Right lobe of liver (tissue), 6 donors: Measurements from ENCODE around the gene TAAR6. TPM values are rescaled to one million over a fixed set of nuclear protein-coding genes. Genes with fewer than 3 reads are reported as not detected.

Experiments used
- ATAC-seq, 4 donors: fragments of 200-7000 bp; cut with Tn5 transposase; one replicate each; pipeline ENCODE4 v1.9.1; 2020; ENCODE audit warnings: mild to moderate bottlenecking in 4 of 4, moderate library complexity in 4 of 4
- DNase-seq, 3 donors: peaks; one replicate each; pipeline ENCODE4 v3.0.0-alpha.2; 2020
- H3K27ac ChIP-seq, 3 donors: fragments of 200-600 bp; one replicate each; pipeline ENCODE4 v1.8.0; 2022
- H3K27me3 ChIP-seq, 2 donors: fragments of 200-600 bp; one replicate each; pipeline ENCODE4 v1.8.0; 2022
- H3K36me3 ChIP-seq, 4 donors: fragments of 200-600 bp; sonication (generic) in 1 of 4; one replicate each; pipeline versions ENCODE4 v1.5.1 to v1.8.0; 2017 to 2022; ENCODE audit warnings: control low read depth in 1 of 4
- H3K4me1 ChIP-seq, 4 donors: fragments of 200-600 bp; sonication (generic) in 1 of 4; one replicate each; pipeline versions ENCODE4 v1.5.1 to v1.8.0; 2017 to 2022; ENCODE audit warnings: control low read depth in 1 of 4
- H3K4me3 ChIP-seq, 3 donors: fragments of 200-600 bp; one replicate each; pipeline ENCODE4 v1.8.0; 2022
- H3K9me3 ChIP-seq, 4 donors: fragments of 200-600 bp; sonication (generic) in 1 of 4; one replicate each; pipeline versions ENCODE4 v1.5.1 to v1.8.0; 2017 to 2022; ENCODE audit warnings: control low read depth in 1 of 4
- POLR2A ChIP-seq: fragments of 450-650 bp; IDR thresholded peaks from one replicate; pipeline ENCODE4 v1.6.1; 2017; ENCODE audit warnings: antibody characterized with exemption, mild to moderate bottlenecking
- WGBS: methylation state at CpG from one replicate; pipeline ENCODE4 v1.1.6; 2018; ENCODE audit warnings: low coverage, low lambda C conversion rate; ENCODE audit not compliant: insufficient coverage; ENCODE audit errors: missing lambda C conversion rate; 5-methylcytosine and 5-hydroxymethylcytosine counted together
- intact Hi-C, 2 donors: fragments of 100-400 bp; cut with DNase I; formaldehyde crosslinking; loops; one replicate each; pipeline versions ENCODE4 v1.11.2 to v1.14.1; 2022
- total RNA-seq, 6 experiments: library from RNA; depleted of rRNA in 2 of 6; stranded (reverse); fragments of >200 nt in 2 of 6; fragmentation: NEBNext Ultra II Directional in 3 of 6; extraction: Animal tissue kit (Norgen Biotek cat#: 25700) in 3 of 6; gene quantifications; one replicate each; pipeline versions ENCODE4 v1.1.0 to v1.2.4, GENCODE V29; 2016 to 2023
- TF ChIP-seq, protein P1 (sequence below), 4 donors: fragments of 200-600 bp in 3 of 4; fragments of 450-650 bp in 1 of 4; IDR thresholded peaks; one replicate each; pipeline versions ENCODE4 v1.5.1 to v1.8.0; 2016 to 2022; ENCODE audit warnings: antibody characterized with exemption in 4 of 4, mild to moderate bottlenecking in 2 of 4
- donor health status: DM: no; HTN: yes; CAD: no.
- donor health status: DM: no; HTN: no; CAD: no.
- donor health status: DM: no; HTN: no; CAD: no.
- donor health status: DM: no; HTN: yes; CAD: no.
- donor health status: DM: no; HTN: yes; CAD: no.

TAAR6 gene
- total RNA-seq, 6 experiments from 2014 or later, result not detected

DNA sequence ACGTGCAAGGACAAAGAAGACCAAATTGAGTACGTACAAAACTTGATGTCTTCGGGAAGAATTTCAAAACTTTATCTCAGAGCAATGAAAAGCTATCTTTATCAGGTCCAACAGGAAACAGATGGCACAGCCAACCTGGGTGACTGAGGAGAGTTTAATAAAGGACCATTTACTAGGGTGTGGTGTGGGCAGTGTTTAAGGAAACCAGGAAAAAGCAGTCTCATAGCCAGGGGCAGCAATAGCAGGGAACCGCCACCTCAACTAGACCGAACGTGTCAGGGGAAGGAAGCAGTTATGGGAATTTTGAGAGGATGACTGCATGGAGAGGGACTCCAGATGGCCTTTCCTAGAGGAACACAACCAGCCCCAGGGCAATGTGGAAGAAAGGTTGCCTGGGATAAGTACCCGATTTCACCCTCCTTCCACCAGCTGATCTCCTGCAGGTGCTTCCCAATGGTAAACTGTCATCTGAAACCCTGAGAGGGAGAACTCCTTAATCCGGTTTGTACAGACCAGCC, 34.6 kb downstream of the TAAR6 start:
- TF ChIP-seq, protein P1, sequence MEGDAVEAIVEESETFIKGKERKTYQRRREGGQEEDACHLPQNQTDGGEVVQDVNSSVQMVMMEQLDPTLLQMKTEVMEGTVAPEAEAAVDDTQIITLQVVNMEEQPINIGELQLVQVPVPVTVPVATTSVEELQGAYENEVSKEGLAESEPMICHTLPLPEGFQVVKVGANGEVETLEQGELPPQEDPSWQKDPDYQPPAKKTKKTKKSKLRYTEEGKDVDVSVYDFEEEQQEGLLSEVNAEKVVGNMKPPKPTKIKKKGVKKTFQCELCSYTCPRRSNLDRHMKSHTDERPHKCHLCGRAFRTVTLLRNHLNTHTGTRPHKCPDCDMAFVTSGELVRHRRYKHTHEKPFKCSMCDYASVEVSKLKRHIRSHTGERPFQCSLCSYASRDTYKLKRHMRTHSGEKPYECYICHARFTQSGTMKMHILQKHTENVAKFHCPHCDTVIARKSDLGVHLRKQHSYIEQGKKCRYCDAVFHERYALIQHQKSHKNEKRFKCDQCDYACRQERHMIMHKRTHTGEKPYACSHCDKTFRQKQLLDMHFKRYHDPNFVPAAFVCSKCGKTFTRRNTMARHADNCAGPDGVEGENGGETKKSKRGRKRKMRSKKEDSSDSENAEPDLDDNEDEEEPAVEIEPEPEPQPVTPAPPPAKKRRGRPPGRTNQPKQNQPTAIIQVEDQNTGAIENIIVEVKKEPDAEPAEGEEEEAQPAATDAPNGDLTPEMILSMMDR (IDR thresholded peaks at IDR 0.05), result no peak
- no peak for TF ChIP-seq POLR2A
- Histone ChIP-seq H3K9me3 (no peaks in the 10 kb centered on the region), H3K4me1 (peaks cover 0 to 4% (median 0%) of the 10 kb centered on the region in 4 donors), H3K36me3 (no peaks in the 10 kb centered on the region), H3K27me3 (no peaks in the 10 kb centered on the region), H3K27ac (no peak overlapping the region), H3K4me3 (no peak overlapping the region)
- intact Hi-C loops, result no loop called here
- ATAC-seq (no peak), DNase-seq (no peak)
- WGBS, result 84% methylated on average over 7 of the region's 8 CpGs

DNA sequence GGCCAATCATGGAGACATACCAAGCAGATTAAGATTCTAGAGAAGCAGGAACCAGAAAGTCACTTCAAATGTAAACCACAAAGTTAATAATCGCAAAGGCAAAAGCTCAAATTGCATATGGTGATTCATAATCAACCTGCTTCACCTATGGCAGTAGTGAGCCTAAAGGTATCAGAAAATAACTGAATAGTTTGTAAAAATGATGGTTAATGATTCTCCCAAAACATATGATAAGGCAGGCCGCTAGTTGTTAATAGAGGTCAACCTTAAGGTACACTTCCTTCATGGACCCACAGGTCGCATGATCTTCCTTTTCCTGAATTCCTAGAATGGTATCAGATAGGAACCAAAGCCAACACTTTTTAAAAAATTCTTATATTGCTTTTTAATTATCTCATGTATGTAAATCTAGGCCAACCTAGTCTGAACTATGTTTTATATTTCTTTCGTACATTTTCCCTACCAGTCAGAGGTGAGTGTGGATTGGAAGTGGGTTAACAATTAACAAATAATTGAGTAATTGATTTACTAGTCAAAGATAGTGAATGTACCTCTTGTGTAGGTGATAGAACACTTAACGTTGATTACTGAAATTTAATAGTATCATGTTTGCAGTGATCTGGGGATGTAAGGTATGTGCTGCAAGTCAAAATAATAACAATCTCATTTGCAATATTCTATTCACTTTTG, 37.6 kb downstream of the TAAR6 start:
- H3K36me3 ChIP-seq, result no peaks in the 10 kb centered on the region
- peak overlapping the region; percentile 45 to 62 (median 47) for H3K27ac ChIP-seq
- H3K9me3 ChIP-seq, result no peaks in the 10 kb centered on the region
- ATAC-seq, result peak; percentile 53 to 77 (median 70)
- H3K4me1 ChIP-seq, result peaks cover 0 to 4% (median 4%) of the 10 kb centered on the region in 4 donors
- H3K4me3 ChIP-seq, result no peak overlapping the region
- TF ChIP-seq, protein P1 (IDR thresholded peaks at IDR 0.05), result no peak
- no peak for TF ChIP-seq POLR2A
- 32% methylated on average over 5 of the region's 5 CpGs for WGBS
- intact Hi-C loops, result no loop called here
- DNase-seq, result no peak
- H3K27me3 ChIP-seq, result no peaks in the 10 kb centered on the region

DNA sequence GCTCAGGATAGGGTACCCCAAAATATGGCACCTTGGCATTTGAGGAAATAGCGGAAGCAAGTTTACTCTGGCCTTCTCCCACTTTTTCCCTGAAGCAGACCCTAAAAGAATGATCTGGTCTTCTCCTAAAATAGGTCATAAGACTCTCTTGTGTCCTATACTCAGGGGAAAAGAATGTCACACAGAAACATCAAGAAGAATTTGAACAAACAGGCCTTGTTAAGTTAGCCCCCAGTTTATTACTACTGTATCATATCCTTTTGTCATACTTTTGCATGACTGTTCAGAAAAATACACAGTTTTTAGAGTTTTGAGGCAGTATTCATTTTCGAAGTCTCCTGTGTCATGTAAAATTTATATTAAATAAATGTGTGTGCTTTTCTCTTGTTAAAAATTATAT, 41.5 kb downstream of the TAAR6 start:
- H3K27ac ChIP-seq, result peak overlapping the region in 1 of 3 donors; percentile 45
- H3K36me3 ChIP-seq, result no peaks in the 10 kb centered on the region
- intact Hi-C loops, result no loop called here
- TF ChIP-seq, protein P1 (IDR thresholded peaks at IDR 0.05), result no peak
- TF ChIP-seq POLR2A, result no peak
- H3K4me1 ChIP-seq, result peaks cover 0 to 5% (median 4%) of the 10 kb centered on the region in 4 donors
- H3K27me3 ChIP-seq, result no peaks in the 10 kb centered on the region
- H3K4me3 ChIP-seq, result no peak overlapping the region
- ATAC-seq (no peak), DNase-seq (no peak)
- 90% methylated on average over 2 of the region's 2 CpGs for WGBS
- H3K9me3 ChIP-seq, result no peaks in the 10 kb centered on the region

DNA sequence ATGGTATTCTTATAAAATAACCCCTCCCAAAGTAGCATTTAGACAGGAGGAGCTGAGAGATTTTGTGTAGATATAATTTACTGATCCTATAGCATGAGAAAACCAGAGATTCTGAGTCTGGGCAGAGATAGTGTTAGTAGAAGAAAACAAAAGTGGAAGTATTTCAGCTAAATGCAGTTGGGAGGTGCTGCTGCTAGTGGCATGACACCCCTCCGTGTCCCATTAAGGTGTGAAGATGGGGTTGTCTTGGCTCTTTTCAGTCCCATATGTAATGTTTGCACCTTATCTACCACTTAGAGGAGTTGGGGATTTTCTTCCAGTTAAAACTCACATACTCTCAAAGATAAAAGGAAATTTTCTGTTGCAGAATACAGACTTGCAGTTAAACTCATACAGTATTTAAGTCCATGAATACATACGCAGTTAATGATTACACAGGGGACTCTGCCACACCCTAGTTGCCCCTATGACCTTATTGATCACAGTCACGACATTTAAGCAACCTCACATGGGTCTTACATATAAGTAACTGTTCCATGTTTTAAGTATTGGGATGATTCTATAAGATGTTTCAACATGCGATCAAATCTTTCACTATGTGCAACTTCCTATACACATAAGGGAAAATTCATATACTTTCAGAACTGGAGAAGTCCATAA, 42.5 kb downstream of the TAAR6 start:
- no peak for DNase-seq
- peak; percentile 55 to 88 (median 60) for ATAC-seq

More for the DNA sequence above, 42.5 kb downstream of the TAAR6 start:
- Histone ChIP-seq H3K27ac (peak overlapping the region in 2 of 3 donors; percentile 1 to 45), H3K9me3 (no peaks in the 10 kb centered on the region), H3K36me3 (no peaks in the 10 kb centered on the region), H3K27me3 (no peaks in the 10 kb centered on the region), H3K4me3 (peak overlapping the region in 1 of 3 donors; percentile 43), H3K4me1 (peaks cover 0 to 5% (median 2%) of the 10 kb centered on the region in 4 donors)
- TF ChIP-seq, protein P1 (IDR thresholded peaks at IDR 0.05), result no peak
- no peak for TF ChIP-seq POLR2A
- intact Hi-C loops, result no loop called here
- 17% methylated on average over 4 of the region's 4 CpGs for WGBS
